ENCODE measurements around the gene TEF.
"Not testable (repeated sequence)": the region's sequence is repeated elsewhere in the genome, so short reads cannot be mapped to it uniquely, and the experiment has no call there.

The TEF gene

DNA sequence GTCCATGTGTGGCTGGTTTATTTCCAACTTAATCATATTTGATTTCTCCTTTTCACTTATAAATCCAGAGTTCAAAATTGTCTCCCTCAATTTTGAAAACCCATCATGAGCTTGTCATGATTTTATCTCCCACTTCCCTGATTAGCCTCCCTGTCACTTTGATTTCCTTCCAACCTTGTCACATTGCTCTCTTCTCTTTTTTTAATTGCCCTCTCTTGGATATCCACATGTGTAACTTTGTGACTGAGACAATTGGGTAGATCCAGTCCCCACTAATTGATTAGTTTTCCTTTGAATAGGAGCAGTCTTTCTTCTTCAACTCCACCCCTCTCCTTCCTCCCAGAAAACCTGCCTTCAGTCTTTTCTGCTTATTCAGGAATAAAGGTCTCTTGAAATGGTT is 2.4 kb downstream of the TEF start:
- no peak for DNase-seq

DNA sequence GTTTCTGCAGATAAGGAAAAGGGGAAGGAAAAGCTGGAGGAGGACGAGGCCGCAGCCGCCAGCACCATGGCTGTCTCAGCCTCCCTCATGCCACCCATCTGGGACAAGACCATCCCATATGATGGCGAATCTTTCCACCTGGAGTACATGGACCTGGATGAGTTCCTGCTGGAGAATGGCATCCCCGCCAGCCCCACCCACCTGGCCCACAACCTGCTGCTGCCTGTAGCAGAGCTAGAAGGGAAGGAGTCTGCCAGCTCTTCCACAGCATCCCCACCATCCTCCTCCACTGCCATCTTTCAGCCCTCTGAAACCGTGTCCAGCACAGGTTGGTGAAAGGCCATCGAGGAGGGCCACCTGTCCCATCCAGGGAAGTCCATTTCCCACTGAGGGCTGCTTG is 5.6 kb downstream of the TEF start:
- peak in 1 of 2 experiments; percentile 34 for DNase-seq

- no peak for DNase-seq
Measured at GRCh38 chr22:41394012-41394356, 12.2 kb downstream of the TEF start.

GRCh38 chr22:41395531-41396240 is 13.9 kb downstream of the TEF start:
- DNase-seq = no peak

DNA sequence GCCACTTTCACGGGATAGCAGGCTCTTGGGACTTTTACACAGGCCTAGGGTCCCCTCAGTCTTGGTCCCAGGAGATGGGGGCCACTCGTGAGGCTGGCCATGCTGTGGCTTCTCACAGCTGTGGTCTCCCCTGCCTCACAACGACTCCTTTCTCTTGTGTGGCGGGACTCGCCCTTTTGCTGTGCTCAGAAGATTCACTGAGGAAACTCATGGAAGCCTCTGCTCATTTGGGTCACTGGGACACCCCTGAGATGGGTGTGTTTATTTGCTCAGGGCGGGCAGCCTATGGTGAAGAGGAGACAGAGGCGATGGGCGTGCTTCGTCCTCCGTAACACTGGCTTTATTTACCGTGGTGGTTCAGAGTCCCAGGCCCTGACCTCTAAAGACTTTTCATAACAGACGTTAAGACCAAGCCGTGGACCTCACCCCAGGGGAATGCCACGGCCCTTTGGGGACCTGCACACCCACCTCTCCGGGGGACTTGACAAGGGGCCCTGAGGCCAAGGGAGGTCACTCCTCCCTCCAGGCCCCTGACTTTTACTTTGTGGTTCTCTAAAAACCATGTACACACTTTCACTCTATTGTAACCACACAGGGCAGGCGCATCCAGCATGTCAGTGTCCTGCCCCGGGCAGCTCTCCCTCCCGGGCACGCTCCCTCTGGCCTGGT is 15.5 kb downstream of the TEF start:
- no peak for DNase-seq

DNA sequence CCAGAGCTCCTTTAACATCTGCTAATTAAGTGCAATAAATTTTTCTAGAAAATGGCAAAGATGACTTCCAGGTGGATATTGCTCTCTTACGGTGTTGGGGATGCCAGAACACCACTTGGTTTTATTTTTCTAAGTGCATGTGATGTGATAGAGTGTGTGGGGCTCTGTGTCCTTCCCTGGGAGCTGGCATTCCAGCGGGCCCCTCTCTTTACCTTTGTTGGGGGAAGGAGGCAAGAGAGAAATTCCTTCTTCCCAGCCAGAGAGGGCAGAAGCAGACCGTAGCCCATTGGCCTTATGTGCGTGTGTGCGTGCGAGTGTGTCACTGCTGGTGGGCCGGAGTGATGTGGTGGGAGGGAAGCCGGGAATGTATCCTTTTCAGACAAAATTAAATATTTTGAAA is 17.2 kb downstream of the TEF start:
- no peak for DNase-seq

DNA sequence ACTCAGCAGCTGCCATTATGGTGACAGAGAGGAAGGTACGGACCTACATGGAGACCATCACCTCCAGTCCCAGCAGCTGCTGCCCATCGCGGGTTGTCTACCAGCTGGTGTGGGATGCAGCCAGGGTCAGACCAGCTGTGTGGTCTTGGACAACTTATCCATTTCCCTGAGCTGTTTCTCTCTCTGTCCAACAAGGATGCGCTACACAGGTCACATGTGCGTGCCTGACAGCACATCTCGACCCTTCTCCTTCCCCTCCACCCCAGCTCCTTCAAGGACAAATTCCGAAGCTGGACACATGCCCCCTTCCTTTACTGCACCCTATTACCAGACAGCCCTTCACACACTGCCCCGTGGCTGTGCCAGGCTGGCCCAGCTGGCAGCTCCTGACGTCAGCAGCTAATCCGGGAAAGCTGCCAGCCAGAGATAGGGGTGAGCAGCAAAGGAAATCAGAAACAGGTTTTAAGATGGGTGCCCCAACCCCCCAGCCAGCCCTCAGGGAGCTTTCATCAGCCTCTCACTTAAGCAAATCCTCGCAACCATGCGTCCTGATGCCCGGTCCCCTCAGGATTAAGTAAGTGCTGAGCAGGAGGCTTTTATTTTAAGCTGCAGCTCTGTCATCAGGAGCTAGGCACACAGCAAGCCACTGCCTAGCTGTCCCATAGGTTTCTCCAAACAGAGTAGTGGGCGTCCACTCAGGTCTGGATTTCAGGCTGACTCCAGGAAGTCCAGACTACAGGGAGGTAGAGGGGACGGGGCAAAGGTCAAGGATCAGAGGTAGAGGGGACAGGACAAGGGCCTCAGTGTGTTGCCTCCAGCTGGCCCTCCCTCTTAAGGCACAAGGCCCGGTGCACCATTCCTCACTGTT is 20.3 kb downstream of the TEF start:
- no peak for DNase-seq

- DNase-seq = not testable (repeated sequence)
Measured at GRCh38 chr22:41402851-41403250, 21.1 kb downstream of the TEF start.

- DNase-seq = peak; percentile 80 to 91
Measured at GRCh38 chr22:41403532-41404318, 22.0 kb downstream of the TEF start.

- no peak for DNase-seq
Measured at GRCh38 chr22:41405588-41405987, 23.8 kb downstream of the TEF start.

DNA sequence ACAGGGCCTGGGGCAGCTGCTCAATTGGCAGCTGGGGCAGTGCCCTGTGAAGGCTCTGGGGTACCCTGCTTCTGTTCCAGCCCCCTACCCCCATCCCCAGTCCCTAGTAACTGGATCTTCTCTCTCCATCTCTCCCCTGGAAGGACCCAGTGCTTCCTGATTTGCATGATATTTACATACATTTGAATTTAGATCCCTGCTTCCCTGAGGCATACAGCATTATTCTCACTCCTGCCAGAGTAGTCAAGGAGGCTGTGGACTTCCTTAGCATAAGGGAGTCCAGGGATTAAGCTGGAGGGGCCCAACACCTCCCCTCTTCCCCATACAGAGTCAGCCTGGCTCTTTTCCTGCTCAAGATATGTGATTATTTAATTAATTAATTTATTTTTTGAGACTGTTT is 24.7 kb downstream of the TEF start:
- DNase-seq = no peak

GRCh38 chr22:41407433-41407832 is 25.7 kb downstream of the TEF start:
- no peak for DNase-seq

DNA sequence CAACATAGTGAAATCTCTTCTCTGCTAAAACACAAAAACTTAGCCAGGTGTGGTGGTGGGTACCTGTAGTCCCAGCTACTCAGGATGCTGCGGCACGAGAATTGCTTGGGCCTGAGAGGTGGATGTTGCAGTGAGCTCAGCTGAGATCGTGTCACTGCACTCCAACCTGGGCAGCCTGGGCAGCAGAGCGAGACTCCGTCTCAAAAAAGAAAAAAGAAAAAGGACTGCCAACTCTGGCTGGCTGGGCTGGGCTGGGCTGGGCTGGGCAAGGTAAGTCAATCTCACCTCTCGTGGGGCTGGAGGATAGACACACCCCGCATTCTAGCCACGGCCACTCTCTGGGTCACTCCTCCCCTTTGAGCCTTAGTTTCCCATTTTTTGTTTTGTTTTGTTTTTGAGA is 26.9 kb downstream of the TEF start:
- DNase-seq = no peak

- no peak for DNase-seq
Measured at GRCh38 chr22:41410311-41410751, 28.6 kb downstream of the TEF start.

DNA sequence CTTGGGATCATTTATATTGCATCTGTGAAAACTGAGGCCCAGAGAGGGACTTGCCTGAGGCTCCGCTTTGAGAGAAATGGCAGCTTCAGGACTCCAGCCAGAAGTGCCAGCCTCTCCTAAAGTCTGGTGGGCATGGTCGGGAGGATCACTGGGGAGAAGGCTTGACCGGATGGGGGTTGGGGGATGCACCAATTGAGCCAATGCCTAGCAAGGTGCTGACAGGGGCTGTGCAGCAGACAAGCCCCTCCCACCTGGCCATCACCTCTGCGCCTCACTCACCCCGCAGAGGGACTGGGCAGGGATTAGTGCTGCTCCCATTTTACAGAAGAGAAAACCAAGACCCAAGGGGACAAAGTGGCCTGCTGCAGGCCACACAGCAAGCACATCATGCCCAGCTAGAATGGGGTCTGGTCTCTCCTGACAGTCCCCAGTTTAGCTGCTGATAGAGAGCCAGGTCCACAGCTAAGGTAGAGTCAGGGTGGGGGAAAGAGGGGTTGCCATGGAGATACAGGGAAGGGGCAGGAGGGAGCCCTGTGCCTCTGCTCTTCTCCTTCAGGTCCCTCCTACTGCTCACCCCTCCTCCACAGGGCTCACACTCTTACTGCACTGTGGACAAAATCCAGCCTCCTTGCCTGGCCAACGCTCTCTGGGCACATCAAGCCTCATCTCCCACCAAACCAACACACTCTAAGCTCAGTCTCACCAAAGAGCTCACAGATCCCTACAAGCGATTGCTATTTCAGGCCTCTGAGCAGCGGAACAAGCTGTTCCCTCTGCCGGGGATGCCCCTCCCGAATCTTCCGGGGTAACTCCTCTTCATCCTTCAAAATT is 29.5 kb downstream of the TEF start:
- no peak for DNase-seq

DNA sequence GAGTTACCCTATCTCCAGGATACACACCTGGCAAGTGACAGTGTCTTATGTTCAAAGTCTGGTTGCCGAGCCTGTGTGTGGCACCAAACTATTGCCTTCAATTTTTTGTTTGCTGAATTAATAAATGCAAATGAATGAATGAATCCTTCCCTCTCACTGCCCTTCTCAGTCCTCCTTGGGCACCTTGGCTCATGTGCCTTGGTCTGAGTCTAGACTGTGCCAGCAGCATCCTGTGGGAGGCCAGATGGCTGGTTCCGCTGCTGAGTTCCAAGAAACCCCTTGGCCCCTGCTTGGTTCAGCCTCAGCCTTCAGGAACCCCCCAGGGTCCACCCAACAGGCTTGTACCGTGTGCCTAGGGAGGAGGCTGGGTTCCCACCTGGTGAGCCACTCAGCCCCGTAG is 33.8 kb downstream of the TEF start:
- DNase-seq = no peak

DNA sequence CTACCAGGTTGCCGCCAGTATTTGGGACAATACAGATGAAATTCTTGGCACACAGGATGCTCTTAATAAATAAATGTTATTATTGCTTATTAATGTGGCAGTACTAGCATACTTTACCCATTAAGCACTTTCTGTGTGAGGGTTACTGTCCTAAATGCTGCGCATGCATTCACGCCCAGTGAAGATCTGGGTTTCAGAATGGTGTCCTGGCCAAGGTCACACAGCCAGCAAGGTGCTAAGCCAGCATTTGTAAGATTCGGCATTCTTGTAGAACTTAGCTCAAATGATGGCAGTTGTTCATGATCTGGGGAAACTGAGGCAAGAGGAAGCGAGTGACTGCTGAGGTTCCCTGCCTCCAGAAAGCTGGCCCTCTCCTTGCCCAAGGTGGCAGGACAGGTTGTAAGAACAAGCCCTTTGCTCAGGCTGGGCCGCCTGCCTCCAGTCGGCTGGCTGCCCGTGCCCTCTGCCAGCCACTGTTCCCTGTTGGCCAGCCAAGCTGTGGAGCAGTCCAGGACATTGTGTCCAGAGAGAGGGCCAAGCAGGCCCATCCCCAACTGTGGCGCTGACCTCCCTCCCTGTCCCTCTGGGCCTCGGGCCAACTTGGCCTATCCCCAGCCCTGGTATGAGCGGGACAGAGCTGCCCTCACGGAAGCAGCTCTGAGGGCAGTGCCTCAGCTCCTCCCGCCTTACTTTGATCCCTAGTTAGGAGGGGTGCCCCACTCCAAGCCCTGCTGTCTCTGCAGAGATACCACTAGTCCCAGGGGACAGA is 36.1 kb downstream of the TEF start:
- no peak for DNase-seq

GRCh38 chr22:41418717-41419116 is 37.0 kb downstream of the TEF start:
- no peak for DNase-seq

GRCh38 chr22:41425660-41426365 is 44.1 kb downstream of the TEF start:
- DNase-seq = no peak

- DNase-seq = no peak
Measured at GRCh38 chr22:41429232-41429950, 47.6 kb downstream of the TEF start.

Data from Kasumi-1 (cell line).